WTC11 (cell line): Measurements from ENCODE around the gene PTBP2. TPM values are rescaled to one million over a fixed set of nuclear protein-coding genes. Genes with fewer than 3 reads are reported as not detected.
A peak's percentile ranks its signal among the peaks of the same experiment; 100 is the strongest.

Source experiments
- ATAC-seq: fragments of 200-7000 bp; cut with Tn5 transposase; 2 replicates; pipeline ENCODE4 v1.10.0; 2021; ENCODE audit warnings: mild to moderate bottlenecking, moderate library complexity
- CTCF ChIA-PET: fragments of 300-600 bp; sonication (Branson Sonifier 250); formaldehyde crosslinking; loops from one replicate; lab custom pipeline; 2021; ENCODE audit warnings: antibody characterized with exemption; lab: Charles Lee
- POLR2A ChIA-PET: fragments of 350-600 bp; sonication (Branson Sonifier 250); formaldehyde crosslinking; loops from one replicate; lab custom pipeline; 2021; ENCODE audit warnings: antibody characterized with exemption; lab: Charles Lee
- DNase-seq: peaks from one replicate; pipeline ENCODE4 v3.0.0; 2021; ENCODE audit warnings: low spot score
- H3K27ac Mint-ChIP-seq: 2 replicates; pipeline ENCODE4 v1.8.0; 2021; ENCODE audit warnings: mixed read lengths
- H3K27me3 Mint-ChIP-seq: 2 replicates; pipeline ENCODE4 v1.8.0; 2021; ENCODE audit warnings: low read depth, mild to moderate bottlenecking, moderate library complexity, mixed read lengths
- H3K36me3 Mint-ChIP-seq: 2 replicates; pipeline ENCODE4 v1.8.0; 2021; ENCODE audit warnings: mixed read lengths
- H3K4me1 Mint-ChIP-seq: 2 replicates; pipeline ENCODE4 v1.8.0; 2022; ENCODE audit warnings: mixed read lengths
- H3K4me3 Mint-ChIP-seq: 2 replicates; pipeline ENCODE4 v1.8.0; 2021; ENCODE audit warnings: mild to moderate bottlenecking, moderate library complexity, mixed read lengths
- H3K9me3 Mint-ChIP-seq: 2 replicates; pipeline ENCODE4 v1.8.0; 2021; ENCODE audit warnings: mixed read lengths
- ETV6 ChIP-seq: sonication (generic); formaldehyde crosslinking; IDR thresholded peaks from 2 replicates; pipeline ENCODE4 v1.8.1; 2022; ENCODE audit warnings: mild to moderate bottlenecking, missing genetic modification reagents
- FOXK1 ChIP-seq: sonication (generic); formaldehyde crosslinking; IDR thresholded peaks from 2 replicates; pipeline ENCODE4 v1.8.0; 2022; ENCODE audit warnings: mild to moderate bottlenecking, moderate library complexity, missing genetic modification reagents
- MXD4 ChIP-seq: fragments of 250-450 bp; sonication (Bioruptor Pico); IDR thresholded peaks from 2 replicates; pipeline ENCODE4 v1.8.0; 2021; ENCODE audit warnings: mild to moderate bottlenecking, moderate library complexity, borderline replicate concordance
- MYBL2 ChIP-seq: sonication (generic); formaldehyde crosslinking; IDR thresholded peaks from 2 replicates; pipeline ENCODE4 v1.8.1; 2023; ENCODE audit warnings: mild to moderate bottlenecking, moderate library complexity, missing genetic modification reagents
- NFATC4 ChIP-seq: fragments of 250-450 bp; sonication (Bioruptor Pico); IDR thresholded peaks from 2 replicates; pipeline ENCODE4 v1.9.0; 2021; ENCODE audit warnings: mild to moderate bottlenecking
- NR1H2 ChIP-seq: sonication (generic); formaldehyde crosslinking; IDR thresholded peaks from 2 replicates; pipeline ENCODE4 v1.9.0; 2021; ENCODE audit warnings: mild to moderate bottlenecking, moderate library complexity, missing genetic modification reagents
- TEAD1 ChIP-seq: sonication (generic); formaldehyde crosslinking; IDR thresholded peaks from 2 replicates; pipeline ENCODE4 v1.8.0; 2022; ENCODE audit warnings: mild to moderate bottlenecking, missing genetic modification reagents
- TP53 ChIP-seq: sonication (generic); formaldehyde crosslinking; IDR thresholded peaks from 2 replicates; pipeline ENCODE4 v1.8.1; 2023; ENCODE audit warnings: mild to moderate bottlenecking, missing genetic modification reagents
- ZNF396 ChIP-seq: fragments of 250-450 bp; sonication (Bioruptor Pico); IDR thresholded peaks from 2 replicates; pipeline ENCODE4 v1.8.0; 2021; ENCODE audit warnings: mild to moderate bottlenecking, moderate library complexity, borderline replicate concordance
- ZNF671 ChIP-seq: fragments of 250-450 bp; sonication (Bioruptor Pico); IDR thresholded peaks from 2 replicates; pipeline ENCODE4 v1.8.0; 2021; ENCODE audit warnings: mild to moderate bottlenecking
- total RNA-seq: library from RNA; stranded (reverse); gene quantifications from 3 replicates; pipeline ENCODE4 v1.2.3, GENCODE V29; 2021
- TF ChIP-seq, protein P1 (sequence below): sonication (generic); formaldehyde crosslinking; IDR thresholded peaks from 2 replicates; pipeline ENCODE4 v1.8.1; 2023; ENCODE audit warnings: mild to moderate bottlenecking, moderate library complexity, missing genetic modification reagents
- TF ChIP-seq, protein P2 (sequence below): sonication (generic); formaldehyde crosslinking; conservative IDR thresholded peaks from 2 replicates; pipeline ENCODE4 v1.8.1; 2023; ENCODE audit warnings: mild to moderate bottlenecking, low read depth, missing genetic modification reagents, moderate library complexity
- TF ChIP-seq, protein P3 (sequence below): sonication (generic); formaldehyde crosslinking; IDR thresholded peaks from 2 replicates; pipeline ENCODE4 v1.8.0; 2022; ENCODE audit warnings: mild to moderate bottlenecking, missing genetic modification reagents
- TF ChIP-seq, protein P4 (sequence below): sonication (generic); formaldehyde crosslinking; IDR thresholded peaks from 2 replicates; pipeline ENCODE4 v1.8.0; 2022; ENCODE audit warnings: missing genetic modification reagents
- TF ChIP-seq, protein P5 (sequence below): fragments of 250-450 bp; sonication (Bioruptor Pico); IDR thresholded peaks from 2 replicates; pipeline ENCODE4 v1.9.0; 2021; ENCODE audit warnings: mild to moderate bottlenecking, borderline replicate concordance
- TF ChIP-seq, protein P6 (sequence below): sonication (generic); formaldehyde crosslinking; IDR thresholded peaks from 2 replicates; pipeline ENCODE4 v1.8.0; 2022; ENCODE audit warnings: mild to moderate bottlenecking, missing genetic modification reagents

PTBP2 gene
- total RNA-seq, 1 experiment from 2014 or later, result 50.0 TPM

DNA sequence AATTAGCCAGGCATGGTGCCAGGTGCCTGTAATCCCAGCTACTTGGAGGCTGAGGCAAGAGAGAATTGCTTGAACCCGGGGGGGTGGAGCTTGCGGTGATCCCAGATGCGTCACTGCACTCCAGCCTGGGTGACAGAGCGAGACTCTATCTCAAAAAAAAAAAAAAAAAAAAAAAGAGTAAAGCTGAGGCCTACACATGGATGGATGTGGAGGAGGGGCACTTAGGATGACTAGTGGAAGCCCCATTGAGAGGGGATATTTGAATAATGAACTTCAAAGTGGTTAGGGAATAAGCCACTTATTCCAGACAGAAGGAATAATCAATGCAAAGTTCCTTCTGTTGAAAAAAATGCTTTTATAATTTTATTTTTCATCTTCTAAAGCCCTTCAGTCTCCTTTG, 51.4 kb downstream of the PTBP2 start:
- Mint-ChIP-seq H3K9me3 (no peaks in the 10 kb centered on the region), H3K36me3 (peaks cover 37% of the 10 kb centered on the region)
- POLR2A ChIA-PET, result interaction anchor here (0.6 kb wide), 1 partner anchor 213 kb away, joined by 3 read pairs; no protein-coding TSS in a partner anchor

More for the DNA sequence above, 51.4 kb downstream of the PTBP2 start:
- Mint-ChIP-seq H3K4me1 (peaks cover 20% of the 10 kb centered on the region), H3K4me3 (no peak overlapping the region), H3K27ac (0 out of 2 replicates have a peak overlapping the region, but pooled peaks have one; percentile 38), H3K27me3 (no peaks in the 10 kb centered on the region)
- CTCF ChIA-PET, result no interaction called here
- no peak for TF ChIP-seq MYBL2 (CRISPR knock-in tag)
- TF ChIP-seq ETV6 (CRISPR knock-in tag), result no peak
- TF ChIP-seq TP53 (CRISPR knock-in tag), result no peak
- TF ChIP-seq, protein P1, sequence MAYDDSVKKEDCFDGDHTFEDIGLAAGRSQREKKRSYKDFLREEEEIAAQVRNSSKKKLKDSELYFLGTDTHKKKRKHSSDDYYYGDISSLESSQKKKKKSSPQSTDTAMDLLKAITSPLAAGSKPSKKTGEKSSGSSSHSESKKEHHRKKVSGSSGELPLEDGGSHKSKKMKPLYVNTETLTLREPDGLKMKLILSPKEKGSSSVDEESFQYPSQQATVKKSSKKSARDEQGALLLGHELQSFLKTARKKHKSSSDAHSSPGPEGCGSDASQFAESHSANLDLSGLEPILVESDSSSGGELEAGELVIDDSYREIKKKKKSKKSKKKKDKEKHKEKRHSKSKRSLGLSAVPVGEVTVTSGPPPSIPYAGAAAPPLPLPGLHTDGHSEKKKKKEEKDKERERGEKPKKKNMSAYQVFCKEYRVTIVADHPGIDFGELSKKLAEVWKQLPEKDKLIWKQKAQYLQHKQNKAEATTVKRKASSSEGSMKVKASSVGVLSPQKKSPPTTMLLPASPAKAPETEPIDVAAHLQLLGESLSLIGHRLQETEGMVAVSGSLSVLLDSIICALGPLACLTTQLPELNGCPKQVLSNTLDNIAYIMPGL (CRISPR knock-in tag), result no peak
- TF ChIP-seq, protein P2, sequence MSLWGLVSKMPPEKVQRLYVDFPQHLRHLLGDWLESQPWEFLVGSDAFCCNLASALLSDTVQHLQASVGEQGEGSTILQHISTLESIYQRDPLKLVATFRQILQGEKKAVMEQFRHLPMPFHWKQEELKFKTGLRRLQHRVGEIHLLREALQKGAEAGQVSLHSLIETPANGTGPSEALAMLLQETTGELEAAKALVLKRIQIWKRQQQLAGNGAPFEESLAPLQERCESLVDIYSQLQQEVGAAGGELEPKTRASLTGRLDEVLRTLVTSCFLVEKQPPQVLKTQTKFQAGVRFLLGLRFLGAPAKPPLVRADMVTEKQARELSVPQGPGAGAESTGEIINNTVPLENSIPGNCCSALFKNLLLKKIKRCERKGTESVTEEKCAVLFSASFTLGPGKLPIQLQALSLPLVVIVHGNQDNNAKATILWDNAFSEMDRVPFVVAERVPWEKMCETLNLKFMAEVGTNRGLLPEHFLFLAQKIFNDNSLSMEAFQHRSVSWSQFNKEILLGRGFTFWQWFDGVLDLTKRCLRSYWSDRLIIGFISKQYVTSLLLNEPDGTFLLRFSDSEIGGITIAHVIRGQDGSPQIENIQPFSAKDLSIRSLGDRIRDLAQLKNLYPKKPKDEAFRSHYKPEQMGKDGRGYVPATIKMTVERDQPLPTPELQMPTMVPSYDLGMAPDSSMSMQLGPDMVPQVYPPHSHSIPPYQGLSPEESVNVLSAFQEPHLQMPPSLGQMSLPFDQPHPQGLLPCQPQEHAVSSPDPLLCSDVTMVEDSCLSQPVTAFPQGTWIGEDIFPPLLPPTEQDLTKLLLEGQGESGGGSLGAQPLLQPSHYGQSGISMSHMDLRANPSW (CRISPR knock-in tag), result no peak
- TF ChIP-seq, protein P3, sequence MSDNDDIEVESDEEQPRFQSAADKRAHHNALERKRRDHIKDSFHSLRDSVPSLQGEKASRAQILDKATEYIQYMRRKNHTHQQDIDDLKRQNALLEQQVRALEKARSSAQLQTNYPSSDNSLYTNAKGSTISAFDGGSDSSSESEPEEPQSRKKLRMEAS (CRISPR knock-in tag), result no peak
- TF ChIP-seq TEAD1, result no peak
- TF ChIP-seq MXD4 (CRISPR knock-in tag), result no peak
- no peak for TF ChIP-seq NR1H2 (CRISPR knock-in tag)
- TF ChIP-seq ZNF671 (CRISPR knock-in tag), result no peak
- TF ChIP-seq, protein P4, sequence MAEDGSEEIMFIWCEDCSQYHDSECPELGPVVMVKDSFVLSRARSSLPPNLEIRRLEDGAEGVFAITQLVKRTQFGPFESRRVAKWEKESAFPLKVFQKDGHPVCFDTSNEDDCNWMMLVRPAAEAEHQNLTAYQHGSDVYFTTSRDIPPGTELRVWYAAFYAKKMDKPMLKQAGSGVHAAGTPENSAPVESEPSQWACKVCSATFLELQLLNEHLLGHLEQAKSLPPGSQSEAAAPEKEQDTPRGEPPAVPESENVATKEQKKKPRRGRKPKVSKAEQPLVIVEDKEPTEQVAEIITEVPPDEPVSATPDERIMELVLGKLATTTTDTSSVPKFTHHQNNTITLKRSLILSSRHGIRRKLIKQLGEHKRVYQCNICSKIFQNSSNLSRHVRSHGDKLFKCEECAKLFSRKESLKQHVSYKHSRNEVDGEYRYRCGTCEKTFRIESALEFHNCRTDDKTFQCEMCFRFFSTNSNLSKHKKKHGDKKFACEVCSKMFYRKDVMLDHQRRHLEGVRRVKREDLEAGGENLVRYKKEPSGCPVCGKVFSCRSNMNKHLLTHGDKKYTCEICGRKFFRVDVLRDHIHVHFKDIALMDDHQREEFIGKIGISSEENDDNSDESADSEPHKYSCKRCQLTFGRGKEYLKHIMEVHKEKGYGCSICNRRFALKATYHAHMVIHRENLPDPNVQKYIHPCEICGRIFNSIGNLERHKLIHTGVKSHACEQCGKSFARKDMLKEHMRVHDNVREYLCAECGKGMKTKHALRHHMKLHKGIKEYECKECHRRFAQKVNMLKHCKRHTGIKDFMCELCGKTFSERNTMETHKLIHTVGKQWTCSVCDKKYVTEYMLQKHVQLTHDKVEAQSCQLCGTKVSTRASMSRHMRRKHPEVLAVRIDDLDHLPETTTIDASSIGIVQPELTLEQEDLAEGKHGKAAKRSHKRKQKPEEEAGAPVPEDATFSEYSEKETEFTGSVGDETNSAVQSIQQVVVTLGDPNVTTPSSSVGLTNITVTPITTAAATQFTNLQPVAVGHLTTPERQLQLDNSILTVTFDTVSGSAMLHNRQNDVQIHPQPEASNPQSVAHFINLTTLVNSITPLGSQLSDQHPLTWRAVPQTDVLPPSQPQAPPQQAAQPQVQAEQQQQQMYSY (CRISPR knock-in tag), result no peak
- TF ChIP-seq FOXK1 (CRISPR knock-in tag), result no peak
- no peak for TF ChIP-seq NFATC4 (CRISPR knock-in tag)
- TF ChIP-seq ZNF396, result no peak
- TF ChIP-seq, protein P5, sequence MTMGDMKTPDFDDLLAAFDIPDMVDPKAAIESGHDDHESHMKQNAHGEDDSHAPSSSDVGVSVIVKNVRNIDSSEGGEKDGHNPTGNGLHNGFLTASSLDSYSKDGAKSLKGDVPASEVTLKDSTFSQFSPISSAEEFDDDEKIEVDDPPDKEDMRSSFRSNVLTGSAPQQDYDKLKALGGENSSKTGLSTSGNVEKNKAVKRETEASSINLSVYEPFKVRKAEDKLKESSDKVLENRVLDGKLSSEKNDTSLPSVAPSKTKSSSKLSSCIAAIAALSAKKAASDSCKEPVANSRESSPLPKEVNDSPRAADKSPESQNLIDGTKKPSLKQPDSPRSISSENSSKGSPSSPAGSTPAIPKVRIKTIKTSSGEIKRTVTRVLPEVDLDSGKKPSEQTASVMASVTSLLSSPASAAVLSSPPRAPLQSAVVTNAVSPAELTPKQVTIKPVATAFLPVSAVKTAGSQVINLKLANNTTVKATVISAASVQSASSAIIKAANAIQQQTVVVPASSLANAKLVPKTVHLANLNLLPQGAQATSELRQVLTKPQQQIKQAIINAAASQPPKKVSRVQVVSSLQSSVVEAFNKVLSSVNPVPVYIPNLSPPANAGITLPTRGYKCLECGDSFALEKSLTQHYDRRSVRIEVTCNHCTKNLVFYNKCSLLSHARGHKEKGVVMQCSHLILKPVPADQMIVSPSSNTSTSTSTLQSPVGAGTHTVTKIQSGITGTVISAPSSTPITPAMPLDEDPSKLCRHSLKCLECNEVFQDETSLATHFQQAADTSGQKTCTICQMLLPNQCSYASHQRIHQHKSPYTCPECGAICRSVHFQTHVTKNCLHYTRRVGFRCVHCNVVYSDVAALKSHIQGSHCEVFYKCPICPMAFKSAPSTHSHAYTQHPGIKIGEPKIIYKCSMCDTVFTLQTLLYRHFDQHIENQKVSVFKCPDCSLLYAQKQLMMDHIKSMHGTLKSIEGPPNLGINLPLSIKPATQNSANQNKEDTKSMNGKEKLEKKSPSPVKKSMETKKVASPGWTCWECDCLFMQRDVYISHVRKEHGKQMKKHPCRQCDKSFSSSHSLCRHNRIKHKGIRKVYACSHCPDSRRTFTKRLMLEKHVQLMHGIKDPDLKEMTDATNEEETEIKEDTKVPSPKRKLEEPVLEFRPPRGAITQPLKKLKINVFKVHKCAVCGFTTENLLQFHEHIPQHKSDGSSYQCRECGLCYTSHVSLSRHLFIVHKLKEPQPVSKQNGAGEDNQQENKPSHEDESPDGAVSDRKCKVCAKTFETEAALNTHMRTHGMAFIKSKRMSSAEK (CRISPR knock-in tag), result no peak
- TF ChIP-seq, protein P6, sequence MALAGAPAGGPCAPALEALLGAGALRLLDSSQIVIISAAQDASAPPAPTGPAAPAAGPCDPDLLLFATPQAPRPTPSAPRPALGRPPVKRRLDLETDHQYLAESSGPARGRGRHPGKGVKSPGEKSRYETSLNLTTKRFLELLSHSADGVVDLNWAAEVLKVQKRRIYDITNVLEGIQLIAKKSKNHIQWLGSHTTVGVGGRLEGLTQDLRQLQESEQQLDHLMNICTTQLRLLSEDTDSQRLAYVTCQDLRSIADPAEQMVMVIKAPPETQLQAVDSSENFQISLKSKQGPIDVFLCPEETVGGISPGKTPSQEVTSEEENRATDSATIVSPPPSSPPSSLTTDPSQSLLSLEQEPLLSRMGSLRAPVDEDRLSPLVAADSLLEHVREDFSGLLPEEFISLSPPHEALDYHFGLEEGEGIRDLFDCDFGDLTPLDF (CRISPR knock-in tag), result no peak
- ATAC-seq (peak; percentile 67), DNase-seq (no peak)
